GM12874 (cell line): ENCODE data around the gene CELF4.

ENCODE experiments used
- TF ChIP-seq, protein P1 (sequence below): IDR thresholded peaks from 2 replicates; pipeline ENCODE4 v1.5.1; 2011; ENCODE audit warnings: low read depth, mild to moderate bottlenecking, control low read depth, low read length, moderate library complexity; ENCODE audit not compliant: insufficient read depth

Gene CELF4

DNA sequence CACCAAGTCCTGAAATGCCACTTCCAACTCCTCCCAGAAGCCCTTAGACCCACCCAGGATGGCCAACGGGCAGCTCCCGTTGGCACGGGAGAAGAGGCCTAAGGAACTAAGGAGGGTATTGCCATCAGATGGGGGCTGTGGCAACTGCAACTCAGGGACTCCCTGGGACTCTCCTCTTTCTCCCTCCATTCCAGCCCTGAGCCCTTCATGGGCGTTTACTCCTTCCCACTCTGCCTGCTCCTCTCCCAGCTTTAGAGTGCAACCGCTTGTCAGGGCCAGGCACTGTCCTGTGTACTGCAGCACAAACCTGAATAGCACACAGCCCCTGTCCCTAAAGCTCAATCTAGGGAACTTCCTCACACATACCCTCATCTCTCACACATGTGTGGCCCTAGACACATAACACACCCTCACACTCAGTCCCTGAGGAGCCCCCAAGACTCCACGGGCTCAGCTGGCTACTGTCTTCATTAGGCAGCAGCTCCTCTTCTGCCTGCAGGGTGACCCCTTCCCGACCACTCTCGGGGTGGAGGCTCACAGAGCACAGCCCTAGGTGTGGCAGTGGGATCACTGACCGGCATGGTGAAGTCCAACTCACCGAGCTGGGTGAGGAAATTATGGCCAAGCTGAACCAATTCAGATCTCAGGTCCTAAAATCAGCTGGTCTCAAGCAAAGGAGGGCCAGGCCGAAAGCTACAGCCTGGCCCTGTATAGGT lies 316.3 kb downstream of the CELF4 start:
- TF ChIP-seq, protein P1, sequence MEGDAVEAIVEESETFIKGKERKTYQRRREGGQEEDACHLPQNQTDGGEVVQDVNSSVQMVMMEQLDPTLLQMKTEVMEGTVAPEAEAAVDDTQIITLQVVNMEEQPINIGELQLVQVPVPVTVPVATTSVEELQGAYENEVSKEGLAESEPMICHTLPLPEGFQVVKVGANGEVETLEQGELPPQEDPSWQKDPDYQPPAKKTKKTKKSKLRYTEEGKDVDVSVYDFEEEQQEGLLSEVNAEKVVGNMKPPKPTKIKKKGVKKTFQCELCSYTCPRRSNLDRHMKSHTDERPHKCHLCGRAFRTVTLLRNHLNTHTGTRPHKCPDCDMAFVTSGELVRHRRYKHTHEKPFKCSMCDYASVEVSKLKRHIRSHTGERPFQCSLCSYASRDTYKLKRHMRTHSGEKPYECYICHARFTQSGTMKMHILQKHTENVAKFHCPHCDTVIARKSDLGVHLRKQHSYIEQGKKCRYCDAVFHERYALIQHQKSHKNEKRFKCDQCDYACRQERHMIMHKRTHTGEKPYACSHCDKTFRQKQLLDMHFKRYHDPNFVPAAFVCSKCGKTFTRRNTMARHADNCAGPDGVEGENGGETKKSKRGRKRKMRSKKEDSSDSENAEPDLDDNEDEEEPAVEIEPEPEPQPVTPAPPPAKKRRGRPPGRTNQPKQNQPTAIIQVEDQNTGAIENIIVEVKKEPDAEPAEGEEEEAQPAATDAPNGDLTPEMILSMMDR = no peak

DNA sequence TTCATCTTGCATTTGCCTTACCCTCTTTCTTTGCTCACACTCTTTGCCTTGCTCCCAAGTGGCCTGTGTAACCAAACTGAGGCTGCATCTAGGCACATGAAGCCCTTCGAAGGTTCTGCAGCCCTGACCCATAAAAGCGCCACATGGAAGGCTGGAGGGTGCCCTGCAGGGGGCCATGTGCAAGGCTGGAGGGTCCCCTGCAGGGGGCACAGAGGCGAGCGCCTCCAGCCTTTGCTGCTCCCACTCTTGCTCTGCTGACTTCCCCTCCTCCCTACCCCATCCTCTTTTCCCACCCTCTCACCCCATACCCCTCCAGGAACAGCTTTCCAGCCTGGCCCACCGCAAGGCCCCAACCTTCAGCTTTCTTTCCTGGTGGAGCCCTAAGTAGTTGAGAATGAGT lies 317.3 kb downstream of the CELF4 start:
- TF ChIP-seq, protein P1 = no peak

DNA sequence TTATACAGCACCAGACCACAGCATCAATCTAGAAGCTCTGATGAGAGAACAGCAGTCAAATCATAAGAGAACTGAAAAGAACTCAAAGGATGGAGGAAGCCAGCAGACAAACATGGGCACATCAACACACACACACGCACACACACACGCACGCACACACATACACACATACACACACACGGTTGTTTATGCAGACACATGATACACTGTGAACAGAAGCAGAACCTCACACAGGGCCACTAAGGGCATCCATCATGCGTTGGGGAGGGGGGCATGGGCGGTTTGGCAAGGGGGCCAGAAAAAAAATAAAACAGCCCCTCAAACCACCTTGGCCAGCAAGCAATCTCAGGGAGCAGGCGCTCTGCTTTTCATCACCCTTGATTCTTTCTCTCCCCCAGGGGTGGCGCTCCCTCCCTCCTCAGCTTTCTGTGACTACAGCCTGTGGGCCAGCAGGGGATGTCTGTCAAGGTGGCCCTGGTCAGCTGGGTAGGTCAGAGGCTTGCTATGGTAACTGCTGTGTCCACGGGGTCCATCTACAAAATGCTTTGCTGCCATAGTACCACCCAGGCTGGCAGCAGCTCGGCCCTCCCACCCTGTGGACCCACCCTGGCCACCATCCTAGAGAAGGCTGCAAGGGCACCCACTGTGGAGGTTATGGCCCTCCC lies 318.0 kb downstream of the CELF4 start:
- TF ChIP-seq, protein P1 = no peak

DNA sequence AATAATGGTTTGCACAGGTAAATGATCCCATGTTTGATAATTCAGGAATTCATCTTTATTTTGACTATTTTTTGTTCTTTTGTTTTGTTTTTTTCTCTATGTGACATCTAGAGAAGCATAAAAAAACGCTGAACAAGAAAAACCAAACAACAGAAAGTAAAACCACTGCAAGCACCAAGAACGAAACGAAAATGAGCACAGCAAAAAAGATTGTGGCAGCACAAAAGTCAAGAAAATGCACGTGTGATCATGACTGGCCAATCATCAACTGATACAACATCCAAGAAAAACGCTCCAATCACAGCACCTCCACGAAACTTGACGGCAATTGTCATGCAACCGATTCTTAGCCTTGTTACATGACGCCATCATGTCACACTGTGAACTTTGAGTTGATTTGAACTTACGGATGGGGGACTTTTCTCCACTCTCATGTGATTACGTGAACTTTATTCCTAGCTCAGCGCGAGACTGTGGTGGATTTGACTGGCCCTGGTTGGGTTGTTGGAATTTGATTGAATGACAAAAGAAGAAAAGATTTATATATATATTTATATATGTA lies 318.7 kb downstream of the CELF4 start:
- TF ChIP-seq, protein P1 = no peak

DNA sequence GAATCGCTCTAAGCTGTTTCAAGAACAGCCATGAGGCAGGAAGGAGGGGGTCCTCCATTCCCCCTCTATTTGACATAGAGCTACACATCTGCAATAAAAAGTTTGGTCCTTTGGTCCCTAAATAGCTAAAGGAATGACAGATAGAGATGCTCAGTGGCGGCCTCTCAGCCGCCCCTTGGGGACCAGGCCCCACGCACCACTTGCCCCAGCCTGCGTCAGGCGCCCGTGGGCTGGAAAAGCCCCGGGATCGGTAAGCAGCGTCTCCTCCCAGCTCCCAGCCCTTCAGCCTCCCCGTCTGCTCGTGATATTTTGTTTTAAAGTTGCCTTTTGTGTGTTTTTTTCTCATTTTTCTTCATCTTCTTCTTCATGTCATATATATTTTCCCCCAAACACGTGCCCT lies 321.0 kb downstream of the CELF4 start:
- TF ChIP-seq, protein P1 = no peak

DNA sequence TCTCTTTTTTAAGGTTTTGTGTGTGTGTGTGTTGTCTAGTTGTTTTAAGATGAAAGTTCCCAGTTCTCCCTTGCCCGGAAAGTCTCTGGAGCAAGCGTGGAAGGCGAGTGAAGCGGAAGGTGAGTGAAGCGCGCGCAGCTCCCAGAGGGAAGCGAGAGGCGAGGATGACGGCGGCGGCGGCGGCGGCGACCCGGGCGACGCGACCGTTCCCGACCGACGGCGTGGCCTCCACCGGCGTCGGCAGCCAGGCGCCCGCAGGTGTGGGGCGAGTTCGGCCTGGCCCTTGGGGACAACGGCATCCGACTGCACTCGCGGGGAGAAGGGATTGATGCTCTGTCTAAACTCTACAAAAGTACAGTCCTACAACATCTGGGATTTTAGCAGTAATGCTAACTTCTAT lies 321.9 kb downstream of the CELF4 start:
- TF ChIP-seq, protein P1 = no peak

DNA sequence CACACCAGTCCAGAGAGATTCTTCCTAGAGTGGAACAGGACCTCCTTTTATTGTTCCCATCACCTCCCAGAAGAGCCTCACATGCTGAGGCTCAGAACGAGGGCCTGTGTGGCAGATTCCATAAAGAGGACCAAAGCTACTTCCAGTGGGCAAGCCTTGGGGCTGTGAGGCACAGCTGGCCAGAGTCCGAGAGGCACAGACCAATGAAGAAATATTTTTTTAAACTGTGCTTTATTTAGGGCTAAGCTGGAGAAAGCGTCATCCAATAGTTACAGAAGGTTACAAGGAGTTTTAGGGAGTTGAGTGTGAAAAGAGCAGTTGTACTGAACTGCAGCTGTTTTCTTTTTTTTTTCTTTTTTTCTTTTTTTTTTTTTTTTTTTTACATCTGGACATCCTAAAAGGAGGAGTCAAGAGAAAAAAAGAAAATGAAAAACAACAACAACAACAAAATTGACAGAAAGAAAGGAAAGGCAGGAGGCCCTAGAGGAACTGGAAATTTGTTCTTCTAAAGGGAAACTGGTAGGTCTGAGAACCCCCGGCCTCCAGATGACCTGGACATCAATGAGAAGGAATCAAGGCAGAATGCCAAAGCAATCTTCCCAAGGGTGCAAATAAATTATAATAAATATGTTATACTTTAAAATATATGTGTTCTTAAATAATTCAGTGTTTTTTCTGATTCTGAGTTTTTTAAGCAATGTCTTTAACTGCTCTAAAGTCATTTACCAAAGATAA lies 322.6 kb downstream of the CELF4 start:
- TF ChIP-seq, protein P1 = no peak
